Measurements from ENCODE around the gene HMGCS1. TPM values are rescaled to one million over a fixed set of nuclear protein-coding genes. Genes with fewer than 3 reads are reported as not detected.

Gene HMGCS1
- 36.0 and 90.8 TPM in 2 replicates for total RNA-seq (2012; rRNA removed)

GRCh38 chr5:43313035-43313853 is at the start of gene HMGCS1:
HMGCS1 (minus strand) TSS chr5:43313412; CDS start chr5:43298965, 14,447 bp downstream.
- Histone ChIP-seq H3K4me3 (ENCODE audit: low read length) (peak within 1 kb of the TSS; percentile 93), H3K4me1 (ENCODE audit: control insufficient read depth, insufficient read depth, low read length) (peaks cover 28% of the 10 kb centered on the region), H3K27me3 (ENCODE audit: control insufficient read depth, insufficient read depth, low read length) (no peaks in the 10 kb centered on the region), H3K9me3 (replicated peaks; ENCODE audit: low read length) (no peaks in the 10 kb centered on the region), H3K9ac (ENCODE audit: low read depth, low read length) (peak within 1 kb of the TSS; percentile 92), H3K4me2 (ENCODE audit: low read length) (peak within 1 kb of the TSS; percentile 87), H3K36me3 (ENCODE audit: insufficient read depth, low read length) (no peaks in the 10 kb centered on the region)

GRCh38 chr5:43358726-43359125 is 45.5 kb upstream of the HMGCS1 start:
- no peak overlapping the region for H3K9ac ChIP-seq (ENCODE audit: low read depth, low read length)
- H3K27me3 ChIP-seq (ENCODE audit: control insufficient read depth, insufficient read depth, low read length): peaks cover 14% of the 10 kb centered on the region
- no peaks in the 10 kb centered on the region for H3K36me3 ChIP-seq (ENCODE audit: insufficient read depth, low read length)

GRCh38 chr5:43358301-43358700 is 45.1 kb upstream of the HMGCS1 start:
- Histone ChIP-seq H3K27me3 (ENCODE audit: control insufficient read depth, insufficient read depth, low read length) (peaks cover 10% of the 10 kb centered on the region), H3K9me3 (replicated peaks; ENCODE audit: low read length) (no peaks in the 10 kb centered on the region), H3K9ac (ENCODE audit: low read depth, low read length) (no peak overlapping the region), H3K4me2 (ENCODE audit: low read length) (no peak overlapping the region), H3K4me3 (ENCODE audit: low read length) (no peak overlapping the region), H3K36me3 (ENCODE audit: insufficient read depth, low read length) (no peaks in the 10 kb centered on the region), H3K4me1 (ENCODE audit: control insufficient read depth, insufficient read depth, low read length) (no peaks in the 10 kb centered on the region)

More at GRCh38 chr5:43358726-43359125, 45.5 kb upstream of the HMGCS1 start:
- Histone ChIP-seq H3K9me3 (replicated peaks; ENCODE audit: low read length) (no peaks in the 10 kb centered on the region), H3K4me2 (ENCODE audit: low read length) (no peak overlapping the region), H3K4me3 (ENCODE audit: low read length) (no peak overlapping the region), H3K4me1 (ENCODE audit: control insufficient read depth, insufficient read depth, low read length) (no peaks in the 10 kb centered on the region)

- Histone ChIP-seq H3K4me3 (ENCODE audit: low read length) (no peak overlapping the region), H3K27me3 (ENCODE audit: control insufficient read depth, insufficient read depth, low read length) (peaks cover 9% of the 10 kb centered on the region), H3K9ac (ENCODE audit: low read depth, low read length) (no peak overlapping the region), H3K36me3 (ENCODE audit: insufficient read depth, low read length) (no peaks in the 10 kb centered on the region), H3K4me1 (ENCODE audit: control insufficient read depth, insufficient read depth, low read length) (no peaks in the 10 kb centered on the region), H3K4me2 (ENCODE audit: low read length) (no peak overlapping the region), H3K9me3 (replicated peaks; ENCODE audit: low read length) (no peaks in the 10 kb centered on the region)
These were observed 44.7 kb upstream of the HMGCS1 start for GRCh38 chr5:43357878-43358281.

- no peaks in the 10 kb centered on the region for H3K9me3 ChIP-seq (replicated peaks; ENCODE audit: low read length)
- H3K4me1 ChIP-seq (ENCODE audit: control insufficient read depth, insufficient read depth, low read length): no peaks in the 10 kb centered on the region
- no peak overlapping the region for H3K4me2 ChIP-seq (ENCODE audit: low read length)
- no peaks in the 10 kb centered on the region for H3K36me3 ChIP-seq (ENCODE audit: insufficient read depth, low read length)
- no peak overlapping the region for H3K4me3 ChIP-seq (ENCODE audit: low read length)
- H3K9ac ChIP-seq (ENCODE audit: low read depth, low read length): no peak overlapping the region
- H3K27me3 ChIP-seq (ENCODE audit: control insufficient read depth, insufficient read depth, low read length): peaks cover 9% of the 10 kb centered on the region
These were observed 43.9 kb upstream of the HMGCS1 start for GRCh38 chr5:43357067-43357466.

GRCh38 chr5:43354774-43355173 is 41.6 kb upstream of the HMGCS1 start:
- H3K36me3 ChIP-seq (ENCODE audit: insufficient read depth, low read length): no peaks in the 10 kb centered on the region
- no peak overlapping the region for H3K4me3 ChIP-seq (ENCODE audit: low read length)
- H3K4me2 ChIP-seq (ENCODE audit: low read length): no peak overlapping the region
- no peaks in the 10 kb centered on the region for H3K4me1 ChIP-seq (ENCODE audit: control insufficient read depth, insufficient read depth, low read length)
- H3K27me3 ChIP-seq (ENCODE audit: control insufficient read depth, insufficient read depth, low read length): peaks cover 9% of the 10 kb centered on the region
- H3K9me3 ChIP-seq (replicated peaks; ENCODE audit: low read length): no peaks in the 10 kb centered on the region
- no peak overlapping the region for H3K9ac ChIP-seq (ENCODE audit: low read depth, low read length)

GRCh38 chr5:43353668-43354067 is 40.5 kb upstream of the HMGCS1 start:
- H3K4me1 ChIP-seq (ENCODE audit: control insufficient read depth, insufficient read depth, low read length): no peaks in the 10 kb centered on the region
- no peaks in the 10 kb centered on the region for H3K36me3 ChIP-seq (ENCODE audit: insufficient read depth, low read length)
- H3K27me3 ChIP-seq (ENCODE audit: control insufficient read depth, insufficient read depth, low read length): peaks cover 9% of the 10 kb centered on the region
- no peaks in the 10 kb centered on the region for H3K9me3 ChIP-seq (replicated peaks; ENCODE audit: low read length)
- H3K9ac ChIP-seq (ENCODE audit: low read depth, low read length): no peak overlapping the region
- no peak overlapping the region for H3K4me3 ChIP-seq (ENCODE audit: low read length)
- H3K4me2 ChIP-seq (ENCODE audit: low read length): no peak overlapping the region

- H3K27me3 ChIP-seq (ENCODE audit: control insufficient read depth, insufficient read depth, low read length): peaks cover 8% of the 10 kb centered on the region
- H3K9me3 ChIP-seq (replicated peaks; ENCODE audit: low read length): no peaks in the 10 kb centered on the region
- H3K36me3 ChIP-seq (ENCODE audit: insufficient read depth, low read length): no peaks in the 10 kb centered on the region
- H3K4me2 ChIP-seq (ENCODE audit: low read length): no peak overlapping the region
- no peak overlapping the region for H3K9ac ChIP-seq (ENCODE audit: low read depth, low read length)
- H3K4me3 ChIP-seq (ENCODE audit: low read length): no peak overlapping the region
- no peaks in the 10 kb centered on the region for H3K4me1 ChIP-seq (ENCODE audit: control insufficient read depth, insufficient read depth, low read length)
These were observed 39.7 kb upstream of the HMGCS1 start for GRCh38 chr5:43352915-43353314.

- no peaks in the 10 kb centered on the region for H3K36me3 ChIP-seq (ENCODE audit: insufficient read depth, low read length)
- H3K4me3 ChIP-seq (ENCODE audit: low read length): no peak overlapping the region
- H3K4me1 ChIP-seq (ENCODE audit: control insufficient read depth, insufficient read depth, low read length): no peaks in the 10 kb centered on the region
- no peaks in the 10 kb centered on the region for H3K9me3 ChIP-seq (replicated peaks; ENCODE audit: low read length)
- no peak overlapping the region for H3K4me2 ChIP-seq (ENCODE audit: low read length)
- no peak overlapping the region for H3K9ac ChIP-seq (ENCODE audit: low read depth, low read length)
- peaks cover 6% of the 10 kb centered on the region for H3K27me3 ChIP-seq (ENCODE audit: control insufficient read depth, insufficient read depth, low read length)
These were observed 38.9 kb upstream of the HMGCS1 start for GRCh38 chr5:43352131-43352530.

GRCh38 chr5:43348861-43349363 is 35.7 kb upstream of the HMGCS1 start:
- Histone ChIP-seq H3K4me2 (ENCODE audit: low read length) (no peak overlapping the region), H3K4me1 (ENCODE audit: control insufficient read depth, insufficient read depth, low read length) (no peaks in the 10 kb centered on the region), H3K36me3 (ENCODE audit: insufficient read depth, low read length) (no peaks in the 10 kb centered on the region), H3K9ac (ENCODE audit: low read depth, low read length) (no peak overlapping the region), H3K4me3 (ENCODE audit: low read length) (no peak overlapping the region), H3K9me3 (replicated peaks; ENCODE audit: low read length) (no peaks in the 10 kb centered on the region), H3K27me3 (ENCODE audit: control insufficient read depth, insufficient read depth, low read length) (peaks cover 3% of the 10 kb centered on the region)

GRCh38 chr5:43348207-43348606 is 35.0 kb upstream of the HMGCS1 start:
- Histone ChIP-seq H3K9ac (ENCODE audit: low read depth, low read length) (no peak overlapping the region), H3K36me3 (ENCODE audit: insufficient read depth, low read length) (no peaks in the 10 kb centered on the region), H3K27me3 (ENCODE audit: control insufficient read depth, insufficient read depth, low read length) (no peaks in the 10 kb centered on the region), H3K9me3 (replicated peaks; ENCODE audit: low read length) (no peaks in the 10 kb centered on the region), H3K4me1 (ENCODE audit: control insufficient read depth, insufficient read depth, low read length) (no peaks in the 10 kb centered on the region), H3K4me3 (ENCODE audit: low read length) (no peak overlapping the region), H3K4me2 (ENCODE audit: low read length) (no peak overlapping the region)

- Histone ChIP-seq H3K4me1 (ENCODE audit: control insufficient read depth, insufficient read depth, low read length) (no peaks in the 10 kb centered on the region), H3K36me3 (ENCODE audit: insufficient read depth, low read length) (no peaks in the 10 kb centered on the region), H3K4me2 (ENCODE audit: low read length) (no peak overlapping the region), H3K9ac (ENCODE audit: low read depth, low read length) (no peak overlapping the region), H3K27me3 (ENCODE audit: control insufficient read depth, insufficient read depth, low read length) (no peaks in the 10 kb centered on the region), H3K4me3 (ENCODE audit: low read length) (no peak overlapping the region), H3K9me3 (replicated peaks; ENCODE audit: low read length) (peaks cover 3% of the 10 kb centered on the region)
These were observed 25.6 kb upstream of the HMGCS1 start for GRCh38 chr5:43338862-43339261.

Data from skeletal muscle satellite cell (primary cell).